ENCODE measurements around the gene PCBP4. TPM values are rescaled to one million over a fixed set of nuclear protein-coding genes. Genes with fewer than 3 reads are reported as not detected.
"Not testable (repeated sequence)": the region's sequence is repeated elsewhere in the genome, so short reads cannot be mapped to it uniquely, and the experiment has no call there.

PCBP4 gene
- total RNA-seq, 1 experiment from 2014 or later: 65.7 TPM

DNA sequence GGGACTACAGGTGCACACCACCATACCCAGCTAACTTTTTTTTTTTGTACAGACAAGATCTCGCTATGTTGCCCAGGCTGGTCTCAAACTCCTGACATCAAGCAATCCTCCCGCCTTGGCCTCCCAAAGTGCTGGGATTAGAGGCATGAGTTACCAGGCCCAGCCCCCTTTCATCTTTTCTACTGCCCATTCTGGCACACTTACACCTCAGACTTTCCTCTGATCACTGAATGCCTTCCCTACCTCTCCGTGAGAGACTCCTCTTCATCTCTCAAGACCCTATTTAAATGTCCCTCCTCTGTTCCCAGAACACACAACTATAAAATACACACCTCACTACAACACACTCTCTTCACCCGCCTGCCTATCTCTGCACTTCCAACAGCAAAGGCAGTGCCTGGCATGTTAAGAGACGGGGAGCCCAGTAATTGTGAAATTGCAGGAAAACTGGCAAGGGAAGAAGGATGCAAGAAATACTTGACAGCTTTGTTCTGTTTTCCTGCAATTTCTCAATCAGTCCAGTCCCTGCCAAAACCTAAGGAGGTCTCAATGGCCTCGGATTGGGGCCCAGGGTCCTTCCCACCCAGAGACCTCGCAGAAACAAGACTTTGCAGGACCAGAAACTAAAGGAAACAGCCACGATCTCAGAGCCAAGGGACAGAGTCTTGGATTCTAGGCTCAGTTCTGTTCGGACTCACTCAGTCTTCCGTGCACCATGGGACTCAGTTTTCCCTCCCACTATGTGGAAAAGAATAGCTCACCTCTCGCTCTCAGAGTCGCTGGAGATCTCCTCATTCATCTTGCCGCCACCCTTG is 26.4 kb downstream of the PCBP4 start:
- DNase-seq (ENCODE audit: low read depth): no peak

DNA sequence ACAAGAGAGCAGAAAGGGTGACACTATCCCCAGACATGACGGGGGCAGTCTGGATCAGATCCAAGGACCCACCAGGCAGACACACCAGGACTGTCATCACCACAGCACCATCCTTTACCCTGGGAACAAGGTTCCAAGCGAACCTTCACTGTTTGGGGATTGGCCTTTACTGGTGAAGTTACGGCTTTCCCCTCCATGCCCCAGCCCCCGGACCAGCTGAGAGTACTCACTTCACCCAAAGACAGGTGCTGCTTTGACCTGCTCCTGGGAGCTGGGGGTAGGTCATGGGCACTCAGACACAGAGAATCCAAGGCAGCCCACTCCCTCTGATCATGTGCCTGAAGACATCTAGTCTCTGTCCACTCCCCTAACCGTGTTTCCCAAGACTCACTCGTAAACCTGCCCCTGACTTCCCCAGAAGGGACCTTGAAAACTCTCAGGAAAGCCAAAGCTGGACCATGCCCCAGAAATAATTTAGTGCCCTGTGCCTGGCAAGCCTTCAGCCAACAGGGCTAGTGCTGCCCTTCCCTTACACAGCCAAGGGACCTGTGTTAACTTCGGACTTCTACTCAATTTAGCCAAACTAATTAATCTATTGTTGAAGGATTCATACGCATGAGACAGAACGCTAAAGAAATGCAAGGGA is 28.4 kb downstream of the PCBP4 start:
- DNase-seq (ENCODE audit: low read depth): no peak

DNA sequence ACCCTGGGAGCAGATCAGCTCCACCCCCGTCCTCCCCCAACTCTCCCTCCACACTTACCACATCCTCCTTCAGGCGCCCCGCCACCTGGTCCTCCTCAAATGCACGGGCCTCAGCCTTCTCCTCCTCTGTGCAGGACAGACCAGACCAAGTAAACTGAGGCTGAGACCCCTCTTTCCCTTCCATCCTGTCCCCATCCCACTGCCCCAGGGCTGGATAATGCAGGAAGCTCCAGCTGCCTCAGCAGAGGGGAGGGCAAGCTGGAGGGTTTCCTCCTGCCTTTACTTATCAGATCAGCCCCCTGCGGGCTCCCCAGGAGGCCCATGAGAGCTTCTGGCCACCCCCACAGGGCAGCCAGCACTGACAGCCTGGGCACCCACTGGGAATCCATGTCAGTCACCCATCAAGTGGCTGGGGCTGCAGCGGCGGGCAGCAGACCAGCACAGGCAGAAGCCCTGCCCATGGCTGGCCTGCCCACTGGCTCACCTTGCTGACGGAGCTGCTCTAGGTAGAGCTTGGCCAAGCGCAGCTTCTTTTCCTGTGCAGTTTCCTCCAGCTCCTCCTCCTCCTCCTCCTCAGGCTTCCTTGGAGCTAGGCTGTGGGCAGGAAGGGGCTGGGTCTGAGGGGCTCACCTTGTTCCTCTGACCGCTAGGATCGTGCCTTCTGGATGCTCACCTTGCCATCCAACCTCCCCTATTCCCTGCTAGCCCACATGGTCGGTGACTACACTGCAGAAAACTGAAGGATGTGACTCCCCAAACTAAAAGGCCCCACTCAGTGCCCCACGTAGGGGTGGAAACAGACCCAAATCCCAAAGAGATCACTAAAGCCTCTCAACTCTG is 29.4 kb downstream of the PCBP4 start:
- DNase-seq (ENCODE audit: low read depth): no peak

DNA sequence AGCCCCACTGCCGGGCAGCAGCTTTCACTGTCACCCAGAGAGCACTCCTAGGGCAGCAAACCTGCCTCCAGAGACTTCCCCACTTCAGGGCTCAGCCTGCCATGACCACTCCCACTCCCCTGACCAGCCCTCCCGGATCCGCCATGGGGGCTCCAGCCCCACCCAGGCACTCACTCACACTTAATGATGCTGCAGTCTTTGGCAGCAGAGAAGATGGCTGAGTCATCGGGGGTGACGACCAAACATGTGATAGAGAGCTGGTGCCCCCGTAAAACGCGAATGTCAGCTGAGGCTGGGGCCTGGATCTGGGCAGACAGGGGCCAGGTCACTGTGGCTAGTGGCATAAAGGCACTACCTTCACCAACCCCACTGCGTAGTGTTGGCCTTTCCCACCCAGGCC is 30.2 kb downstream of the PCBP4 start:
- peak; percentile 35 for DNase-seq (ENCODE audit: low read depth)

DNA sequence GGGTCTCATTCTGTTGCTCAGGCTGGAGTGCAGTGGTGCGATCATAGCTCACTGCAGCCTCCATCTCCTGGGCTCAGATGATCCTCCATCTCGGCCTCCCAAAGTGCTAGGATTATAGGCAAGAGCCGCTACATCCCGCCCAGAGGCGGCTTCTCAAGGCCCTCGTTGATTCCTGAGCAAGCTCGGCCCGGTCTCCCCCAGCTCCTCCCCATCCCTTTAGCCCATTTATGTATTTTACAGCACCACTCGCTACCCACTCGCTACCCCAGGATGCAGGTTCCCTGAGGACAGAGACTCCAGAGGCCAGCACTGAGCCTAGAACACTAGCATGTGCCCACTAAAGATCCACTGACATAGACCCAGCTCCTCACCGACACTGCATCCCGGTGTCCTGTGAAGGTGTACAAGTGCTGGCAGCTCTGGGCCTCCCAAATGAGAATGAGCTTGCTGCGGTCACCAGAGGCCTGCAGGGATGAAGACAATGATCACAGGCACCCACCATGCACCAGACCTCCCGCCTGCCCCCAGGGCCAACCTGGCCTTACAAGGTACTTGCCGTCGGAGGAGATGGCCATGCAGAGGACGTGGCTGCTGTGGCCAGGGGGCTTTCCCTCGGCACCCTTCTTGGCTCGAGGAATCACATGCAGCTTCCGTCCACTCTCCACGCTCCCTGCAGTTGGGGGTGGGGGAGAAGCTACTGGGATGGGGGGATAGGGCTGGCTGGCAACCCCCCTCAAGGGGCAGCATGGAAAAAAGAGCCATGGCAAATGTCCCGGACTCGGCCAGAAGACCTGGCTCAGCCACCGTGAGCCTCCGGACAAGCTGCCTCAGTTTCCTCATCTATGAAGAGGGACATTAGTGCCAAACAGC is 31.1 kb downstream of the PCBP4 start:
- no peak for DNase-seq (ENCODE audit: low read depth)

DNA sequence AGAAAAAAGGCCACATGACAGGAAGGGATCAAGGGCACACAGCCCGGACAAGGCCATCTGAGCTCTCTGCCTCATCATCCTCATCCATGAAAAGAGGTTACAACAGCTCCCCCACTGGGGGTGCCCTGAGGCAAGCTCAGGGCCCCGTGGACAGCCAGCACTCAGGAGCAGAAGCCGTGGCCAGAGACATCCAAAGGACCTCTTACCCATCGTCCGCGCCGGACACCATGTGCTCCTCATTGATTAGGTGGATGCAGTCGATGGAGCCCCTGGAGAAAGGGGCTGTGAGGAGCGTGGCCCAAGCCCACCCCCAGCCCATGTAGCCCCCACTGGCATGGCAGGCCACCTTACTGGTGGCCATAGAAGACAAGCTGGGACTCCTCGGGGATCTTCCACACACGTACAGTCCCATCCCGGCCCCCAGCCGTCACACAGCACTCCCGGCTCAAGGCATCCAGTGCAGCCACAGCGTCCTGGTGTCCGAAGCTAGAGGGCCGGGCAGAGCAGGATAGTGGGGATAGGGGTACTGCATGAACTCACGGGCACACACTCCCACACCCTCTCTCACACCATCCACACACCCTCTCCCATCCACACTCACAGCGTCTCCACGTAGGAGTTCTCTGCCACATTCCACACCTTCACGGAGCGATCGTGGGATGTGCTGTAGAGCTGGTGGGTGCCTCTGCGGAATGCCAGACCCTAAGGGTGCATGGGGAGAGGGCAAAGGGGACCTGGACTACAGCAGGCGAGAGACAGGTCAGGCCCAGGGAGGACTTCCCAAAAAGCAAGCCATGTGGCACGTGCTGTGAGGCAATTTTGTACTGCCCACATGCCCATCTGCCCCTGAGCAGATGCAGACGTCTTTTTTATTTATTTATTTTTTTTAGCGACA is 32.0 kb downstream of the PCBP4 start:
- DNase-seq (ENCODE audit: low read depth): no peak

DNA sequence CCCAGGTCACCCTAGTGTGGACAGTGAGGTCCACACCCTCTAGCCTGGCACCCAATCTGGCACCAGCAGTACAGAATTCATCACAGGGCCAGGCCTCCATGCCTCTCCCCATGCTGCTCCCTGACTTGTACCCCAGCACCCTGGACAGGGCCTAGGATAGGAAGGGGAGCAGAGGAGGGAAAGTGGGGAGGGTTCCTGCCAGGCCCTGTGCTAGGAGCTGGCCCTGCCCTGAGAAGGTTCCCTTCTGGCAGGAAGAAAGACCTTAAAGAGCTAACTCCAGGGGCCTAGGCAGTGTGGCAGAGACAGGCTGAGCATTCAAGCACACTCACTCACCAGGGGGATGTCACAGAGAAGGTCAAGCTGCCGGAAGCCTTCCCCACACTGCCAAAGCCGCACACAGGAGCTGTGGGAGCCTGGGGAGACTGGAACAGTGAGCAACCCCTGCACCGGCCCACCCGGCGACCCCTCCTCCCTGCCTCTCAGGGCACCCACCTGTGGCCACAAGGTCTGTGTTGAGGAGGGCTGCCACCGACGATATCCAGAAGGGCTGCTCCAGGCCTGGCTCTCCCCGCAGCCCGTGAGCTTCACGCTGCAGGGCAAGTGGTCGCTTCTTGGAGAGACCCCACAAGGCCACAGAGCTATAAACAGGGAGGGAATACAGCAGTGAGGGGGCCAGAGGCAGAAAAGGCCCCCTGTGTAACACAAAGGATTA is 33.0 kb downstream of the PCBP4 start:
- no peak for DNase-seq (ENCODE audit: low read depth)

DNA sequence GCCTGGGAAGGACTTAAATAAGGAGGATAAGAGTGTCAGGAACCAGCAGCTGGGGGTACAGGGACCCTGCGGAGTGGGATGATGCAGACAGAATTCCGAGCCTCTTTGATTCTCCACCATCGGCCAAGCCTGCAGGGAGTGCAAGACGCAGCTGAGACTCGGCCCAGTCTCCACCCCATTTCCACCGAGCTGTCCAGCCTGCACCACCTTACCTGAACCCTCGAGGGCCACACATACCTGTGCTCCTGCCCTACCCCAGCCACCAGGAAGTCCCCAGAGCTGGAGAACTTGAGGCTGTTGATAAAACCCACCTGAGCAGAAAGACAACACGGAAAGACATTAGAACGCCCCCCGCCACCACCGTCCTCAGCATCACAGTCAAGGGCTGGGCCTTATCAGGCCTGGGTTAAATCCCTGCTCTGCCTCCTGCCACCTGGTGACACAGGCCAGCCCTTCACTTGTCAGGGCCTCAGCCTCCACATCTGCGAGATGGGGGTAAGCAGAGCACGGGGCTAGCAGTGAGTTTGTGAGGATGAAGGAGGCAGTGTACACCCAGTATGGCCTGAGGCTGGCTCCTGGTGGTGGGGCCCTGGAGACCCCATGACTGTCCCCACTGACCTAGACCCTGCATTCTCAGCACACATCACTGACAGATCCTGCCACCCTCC is 33.6 kb downstream of the PCBP4 start:
- DNase-seq (ENCODE audit: low read depth): no peak

DNA sequence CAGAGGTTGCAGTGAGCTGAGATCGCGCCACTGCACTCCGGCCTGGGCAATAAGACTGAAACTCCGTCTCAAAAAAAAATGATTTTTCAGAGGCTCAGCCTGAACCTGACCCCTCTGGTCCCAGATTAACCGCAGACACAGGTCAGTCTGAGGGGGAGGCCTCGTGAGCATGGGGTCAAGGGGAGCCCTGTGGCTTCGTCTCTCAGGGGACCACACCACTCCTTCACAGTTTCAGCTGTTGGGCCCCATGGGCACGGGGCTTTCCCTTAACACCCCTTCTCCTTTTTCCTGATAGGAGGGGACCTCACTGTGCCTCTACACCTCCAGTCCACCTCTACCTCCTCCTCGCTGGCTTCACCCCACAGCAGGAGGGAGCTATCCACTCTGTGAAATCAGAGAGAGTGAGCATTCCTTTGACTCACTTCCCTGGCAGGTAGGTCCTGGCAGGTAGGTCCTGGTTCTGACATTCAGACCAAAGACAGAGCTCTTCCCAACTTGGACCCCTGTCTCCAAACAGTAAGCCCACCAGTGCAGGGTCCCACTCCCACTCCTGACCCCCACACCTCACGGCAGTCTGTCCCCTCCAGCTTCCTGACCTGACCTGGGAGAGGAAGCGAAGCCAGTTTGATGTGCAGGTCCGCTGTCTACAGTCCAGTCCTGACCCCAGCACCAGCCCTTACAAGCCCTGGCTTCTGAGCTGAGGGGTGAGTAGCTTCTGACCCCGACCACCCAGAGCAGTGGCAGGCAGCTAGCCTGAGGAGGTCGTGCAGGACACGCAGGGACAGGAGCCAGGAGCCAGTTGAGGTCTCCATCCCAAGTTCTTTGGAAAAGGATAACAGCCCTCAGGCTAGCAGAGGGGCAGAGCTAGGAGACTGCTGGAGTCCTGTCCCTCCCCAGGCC is 34.5 kb downstream of the PCBP4 start:
- no peak for DNase-seq (ENCODE audit: low read depth)

DNA sequence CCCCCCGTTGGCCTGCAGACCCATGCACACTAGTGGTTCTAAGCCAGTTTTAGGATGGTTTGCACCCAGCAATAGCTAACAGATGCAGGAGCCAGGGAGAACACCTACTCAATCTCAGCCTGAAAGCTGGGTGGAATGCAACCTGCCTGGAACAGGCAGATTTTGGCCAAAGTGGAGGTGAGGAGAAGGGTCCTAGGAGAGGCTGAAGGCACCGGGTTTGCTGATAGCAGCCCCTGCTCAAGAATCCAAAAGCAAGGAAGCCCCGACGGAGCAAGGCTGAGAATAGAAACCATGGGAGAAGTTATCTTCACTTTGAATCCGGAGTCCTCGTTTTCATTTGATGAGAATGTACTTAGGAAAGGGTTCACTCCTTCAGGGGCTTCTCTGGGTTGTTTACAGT is 35.5 kb downstream of the PCBP4 start:
- no peak for DNase-seq (ENCODE audit: low read depth)

DNA sequence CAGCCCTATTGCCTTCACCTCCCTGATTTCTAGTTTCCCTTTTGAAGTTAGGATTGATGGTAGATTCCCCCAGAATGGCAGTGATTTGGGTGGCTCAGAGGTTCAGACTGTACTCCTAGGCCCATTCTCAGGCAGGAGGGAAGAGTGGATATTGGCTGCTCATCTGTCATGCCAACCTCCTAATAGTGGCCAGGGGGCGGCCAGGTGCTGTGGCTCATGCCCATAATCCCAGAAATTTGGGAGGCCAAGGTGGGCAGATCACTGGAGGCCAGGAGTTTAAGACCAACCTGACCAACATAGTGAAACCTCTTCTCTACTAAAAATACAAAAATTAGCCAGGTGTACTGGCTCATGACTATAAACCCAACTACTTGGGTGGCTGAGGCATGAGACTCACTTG is 36.8 kb downstream of the PCBP4 start:
- no peak for DNase-seq (ENCODE audit: low read depth)

DNA sequence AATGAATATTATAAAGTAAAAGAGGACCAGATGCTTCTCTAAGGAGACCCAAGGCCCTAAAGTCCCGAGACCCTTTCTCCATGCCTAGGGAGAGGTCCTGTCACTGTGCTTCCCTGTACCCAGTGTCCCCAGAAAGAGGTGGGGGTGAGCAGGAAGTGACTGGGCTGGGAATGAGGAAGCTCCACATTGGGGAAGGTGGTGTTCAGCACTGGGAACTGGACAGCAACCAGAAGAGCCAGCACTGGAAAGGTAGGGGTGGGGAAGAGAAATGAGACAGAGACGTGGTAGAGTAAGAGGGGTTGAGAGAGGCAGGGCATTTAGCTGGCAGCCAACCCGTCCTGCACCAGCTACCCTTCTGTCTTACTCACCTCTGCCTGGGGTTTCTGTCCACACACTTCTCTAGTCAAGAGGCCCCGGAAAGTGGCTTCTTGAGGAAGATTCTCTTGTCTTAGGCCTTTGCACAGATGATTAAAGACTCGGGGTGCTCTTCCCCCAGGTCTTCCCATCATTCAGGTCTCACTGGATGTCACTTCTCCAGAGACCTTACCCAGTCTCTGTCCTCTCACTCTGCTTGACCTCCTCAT is 37.7 kb downstream of the PCBP4 start:
- peak; percentile 17 for DNase-seq (ENCODE audit: low read depth)

DNA sequence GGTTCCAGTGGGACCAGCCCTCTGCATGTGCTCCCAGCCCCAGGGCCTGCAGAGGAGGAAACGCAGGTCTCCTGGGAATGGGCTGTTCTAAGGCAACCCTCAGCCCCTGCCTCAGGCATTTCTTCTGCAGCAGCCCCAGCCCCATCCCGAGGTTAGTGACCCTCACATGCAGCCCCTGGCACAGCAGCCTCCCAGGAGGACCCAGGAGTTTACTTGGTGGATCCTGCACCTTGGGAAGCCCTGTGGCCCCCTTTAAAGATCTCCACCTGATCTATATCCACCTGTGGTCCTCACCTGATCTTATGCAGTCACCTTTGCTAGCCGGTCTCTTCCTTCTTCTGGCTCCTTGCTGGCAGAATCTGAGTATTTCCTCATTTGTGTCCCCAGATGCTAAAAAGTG is 38.3 kb downstream of the PCBP4 start:
- not testable (repeated sequence) for DNase-seq (ENCODE audit: low read depth)

DNA sequence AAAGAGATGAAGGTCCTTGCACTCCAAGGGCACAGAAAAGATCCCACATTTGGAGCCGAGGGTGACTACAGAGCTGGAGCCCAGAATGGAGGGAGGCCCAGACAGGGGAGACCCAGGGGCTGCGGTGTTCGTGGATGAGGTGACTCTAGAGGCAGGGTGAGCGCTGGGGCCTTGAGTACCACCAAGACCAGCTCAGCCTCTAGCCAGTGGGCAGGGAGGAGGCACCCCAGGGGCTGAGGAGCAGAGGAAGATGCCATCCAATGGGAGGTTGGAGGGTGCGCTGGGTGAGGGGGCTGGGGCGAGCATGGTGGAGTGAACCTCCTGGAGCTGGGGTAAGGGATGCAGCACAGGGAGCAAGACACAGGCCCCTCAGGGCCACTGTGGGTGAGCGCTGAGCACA is 38.8 kb downstream of the PCBP4 start:
- no peak for DNase-seq (ENCODE audit: low read depth)

DNA sequence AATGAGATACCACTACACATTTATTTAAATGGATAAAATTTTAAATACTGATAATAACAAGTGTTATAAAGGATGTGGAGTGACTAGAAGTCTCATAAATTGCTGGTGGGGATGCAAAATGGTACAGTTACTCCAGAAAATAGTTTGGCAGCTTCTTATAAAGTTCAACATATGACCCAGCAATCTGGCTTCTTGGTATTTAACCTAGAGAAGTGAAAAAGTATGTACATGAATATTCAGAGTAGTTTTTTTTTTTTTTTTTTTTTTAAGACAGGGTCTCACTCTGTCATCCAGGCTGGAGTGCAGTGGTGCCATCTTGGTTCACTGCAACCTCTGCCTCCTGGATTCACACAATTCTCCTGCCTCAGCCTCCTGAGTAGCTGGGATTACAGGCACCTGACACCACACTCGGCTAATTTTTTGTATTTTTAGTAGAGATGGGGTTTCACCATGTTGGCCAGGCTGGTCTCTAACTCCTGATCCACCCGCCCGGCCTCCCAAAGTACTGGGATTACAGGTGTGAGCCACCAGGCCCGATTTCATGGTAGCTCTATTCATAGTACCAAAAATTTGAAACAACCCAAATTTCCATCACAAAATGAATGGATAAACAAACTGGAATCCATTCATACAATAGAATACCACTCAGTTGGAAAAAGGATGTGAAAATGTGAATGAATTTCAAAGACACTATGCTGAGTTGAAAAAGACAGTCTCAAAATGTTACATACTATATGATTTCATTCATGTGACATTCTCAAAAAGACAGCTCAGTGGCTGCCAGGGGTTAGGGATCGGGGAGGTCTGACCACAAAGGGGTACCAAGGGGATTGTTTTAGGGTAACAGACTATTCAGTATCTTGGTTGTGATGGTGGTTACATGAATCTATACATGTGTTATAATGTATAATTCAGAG is 39.9 kb downstream of the PCBP4 start:
- no peak for DNase-seq (ENCODE audit: low read depth)

DNA sequence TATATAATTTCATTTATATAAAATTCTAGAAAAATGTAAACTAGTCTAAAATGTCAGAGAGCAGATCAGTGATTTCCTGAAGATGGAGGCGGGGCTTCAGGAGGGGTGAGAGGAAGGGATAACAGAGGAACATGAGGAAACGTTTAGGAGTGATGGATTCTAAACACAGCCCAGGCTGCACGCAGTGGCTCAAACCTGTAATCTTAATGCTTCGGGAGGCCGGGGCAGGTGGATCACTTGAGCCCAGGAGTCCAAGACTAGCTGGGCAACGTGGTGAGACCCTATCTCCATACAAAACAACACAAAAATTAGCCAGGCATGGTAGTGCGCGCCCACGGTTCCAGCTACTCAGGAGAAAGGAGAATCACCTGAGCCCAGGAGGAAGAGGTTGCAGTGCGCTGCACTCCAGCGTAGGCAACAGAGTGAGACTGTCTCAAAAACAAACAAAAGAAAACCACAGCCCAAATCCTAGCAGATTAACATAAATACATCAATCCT is 46.1 kb downstream of the PCBP4 start:
- DNase-seq (ENCODE audit: low read depth): no peak

DNA sequence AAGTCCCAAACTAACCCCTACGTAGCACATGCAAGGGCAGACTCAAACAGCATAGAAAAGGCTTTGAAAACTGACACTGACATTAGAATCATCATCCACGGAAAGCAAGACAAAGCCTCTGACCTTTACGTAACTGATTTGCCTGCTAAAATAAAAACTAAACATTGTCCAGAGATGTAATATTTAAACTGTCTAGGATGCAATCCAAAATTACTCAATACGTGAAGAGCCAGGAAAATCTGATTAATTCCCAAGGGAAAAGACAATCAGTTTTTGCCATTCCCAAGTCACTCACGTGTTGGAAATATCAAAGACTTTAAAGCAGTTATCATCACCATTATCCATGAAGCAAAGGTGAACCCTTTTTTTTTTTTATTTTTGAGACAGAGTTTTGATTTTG is 50.8 kb downstream of the PCBP4 start:
- no peak for DNase-seq (ENCODE audit: low read depth)
